Cerebellar nuclear complex (tissue), 1 donor: ENCODE data around the gene OGDHL.

Experiments used
- DNase-seq, 2 experiments: peaks; one replicate each; lab custom pipeline; 2025; lab: John Stamatoyannopoulos, UW

OGDHL gene

GRCh38 chr10:49690698-49691356 lies 71.3 kb downstream of the OGDHL start:
- no peak for DNase-seq

DNA sequence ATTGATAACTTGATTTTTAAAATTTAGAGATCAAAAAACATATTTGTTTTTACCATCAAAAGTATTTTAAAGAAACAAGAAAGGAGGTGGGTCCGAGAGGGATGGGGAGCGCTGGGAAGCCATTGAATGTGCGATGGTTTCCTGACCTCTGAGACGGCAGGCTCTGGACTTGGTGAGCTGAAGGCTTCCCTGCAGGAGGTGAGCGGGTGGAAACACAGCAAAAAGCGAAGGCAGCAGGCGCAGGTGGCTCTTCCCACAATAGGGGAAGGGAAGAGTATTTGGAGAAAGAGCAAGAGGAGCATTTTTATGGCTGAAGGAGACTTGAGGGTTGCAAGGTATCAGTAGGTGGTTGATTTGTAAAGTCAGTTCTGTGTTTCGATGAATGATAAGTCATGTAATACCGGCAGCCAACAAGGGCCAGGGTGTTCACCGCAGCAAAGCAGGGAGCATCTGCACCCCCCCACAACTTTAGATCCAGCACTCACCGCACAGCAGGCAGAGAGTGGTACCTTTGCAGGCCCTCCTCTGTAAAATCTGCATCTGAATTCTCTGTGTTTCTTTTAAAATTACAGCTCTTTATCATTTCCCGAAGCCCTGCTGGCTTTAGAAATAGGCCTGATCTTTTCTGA lies 72.1 kb downstream of the OGDHL start:
- no peak for DNase-seq

DNA sequence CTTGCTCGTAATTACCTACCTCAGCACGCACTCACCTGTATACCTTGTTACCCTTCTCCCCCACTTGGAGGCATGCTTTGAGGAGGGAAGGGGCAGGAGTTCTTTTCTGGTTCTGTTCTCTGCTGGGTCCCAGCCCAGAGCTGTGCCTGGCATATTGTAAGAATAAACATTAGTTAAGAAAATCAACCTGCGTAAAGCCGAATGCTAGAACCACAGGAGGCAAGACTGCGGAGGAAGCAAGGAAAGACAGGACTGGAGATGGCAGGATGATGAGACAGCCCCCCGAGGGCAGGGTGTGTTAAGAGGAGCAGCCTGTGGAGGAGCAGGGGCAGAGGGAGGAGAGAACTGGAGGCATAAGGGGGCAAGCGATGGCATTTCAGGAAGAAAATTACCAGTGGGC lies 73.2 kb downstream of the OGDHL start:
- no peak for DNase-seq

DNA sequence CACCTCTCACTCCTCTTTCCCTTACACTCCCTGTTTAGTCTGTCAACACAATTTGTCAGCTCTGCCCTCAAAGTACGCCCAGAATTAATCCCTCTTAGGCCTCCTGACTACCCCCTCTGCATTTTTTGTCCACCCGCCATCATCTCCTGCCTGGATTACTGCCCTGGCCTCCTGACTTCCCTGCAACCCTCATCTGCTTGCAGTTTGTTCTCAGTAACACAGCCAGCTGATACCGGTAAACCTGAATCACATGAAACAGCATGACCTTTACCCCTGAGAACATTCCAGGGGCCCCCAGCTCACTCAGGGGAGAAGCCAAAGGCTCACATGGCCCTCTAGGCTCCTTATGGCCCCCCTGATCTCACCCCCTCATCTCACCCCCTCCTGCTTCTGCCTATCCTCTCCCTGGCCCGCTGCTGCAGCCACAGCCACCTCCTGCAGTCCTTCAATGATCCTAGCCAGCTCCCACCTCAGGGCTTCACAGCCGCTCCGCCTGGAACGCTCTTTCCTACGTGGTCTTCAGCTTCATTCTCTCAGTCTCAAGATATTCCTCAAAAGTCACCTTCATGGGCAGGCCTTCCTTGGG lies 73.8 kb downstream of the OGDHL start:
- DNase-seq: no peak

GRCh38 chr10:49686651-49687050 lies 75.5 kb downstream of the OGDHL start:
- DNase-seq: no peak
